NCI-H1694 (cell line): ENCODE measurements around the gene NEDD4.
"Not testable (repeated sequence)": the region's sequence is repeated elsewhere in the genome, so short reads cannot be mapped to it uniquely, and the experiment has no call there.

Source experiments
- DNase-seq: peaks from one replicate; lab custom pipeline; 2025; lab: John Stamatoyannopoulos, UW

NEDD4 gene

GRCh38 chr15:55824857-55825613, 168.4 kb downstream of the NEDD4 start:
- DNase-seq = no peak

GRCh38 chr15:55823699-55824340, 169.6 kb downstream of the NEDD4 start:
- no peak for DNase-seq

GRCh38 chr15:55823191-55823670, 170.2 kb downstream of the NEDD4 start:
- DNase-seq = no peak

- not testable (repeated sequence) for DNase-seq
Observed at GRCh38 chr15:55821740-55822139, 171.7 kb downstream of the NEDD4 start.

- no peak for DNase-seq
Observed at GRCh38 chr15:55820043-55820442, 173.4 kb downstream of the NEDD4 start.

- DNase-seq = no peak
Observed at GRCh38 chr15:55819397-55820034, 173.9 kb downstream of the NEDD4 start.

GRCh38 chr15:55816017-55816416, 177.4 kb downstream of the NEDD4 start:
- no peak for DNase-seq

- no peak for DNase-seq
Observed at GRCh38 chr15:55802600-55803376, 190.6 kb downstream of the NEDD4 start.

GRCh38 chr15:55800216-55800615, 193.2 kb downstream of the NEDD4 start:
- no peak for DNase-seq

GRCh38 chr15:55799291-55800212, 193.9 kb downstream of the NEDD4 start:
- no peak for DNase-seq

- DNase-seq = no peak
Observed at GRCh38 chr15:55796321-55796965, 197.0 kb downstream of the NEDD4 start.

GRCh38 chr15:55795031-55795430, 198.4 kb downstream of the NEDD4 start:
- no peak for DNase-seq

- DNase-seq = no peak
Observed at GRCh38 chr15:55791551-55792400, 201.6 kb downstream of the NEDD4 start.

- no peak for DNase-seq
Observed at GRCh38 chr15:55789066-55789660, 204.2 kb downstream of the NEDD4 start.

GRCh38 chr15:55786341-55786740, 207.1 kb downstream of the NEDD4 start:
- DNase-seq = no peak

GRCh38 chr15:55785593-55785992, 207.8 kb downstream of the NEDD4 start:
- not testable (repeated sequence) for DNase-seq

GRCh38 chr15:55784286-55784685, 209.1 kb downstream of the NEDD4 start:
- no peak for DNase-seq

GRCh38 chr15:55782901-55783300, 210.5 kb downstream of the NEDD4 start:
- DNase-seq = no peak

- DNase-seq = no peak
Observed at GRCh38 chr15:55780292-55780691, 213.1 kb downstream of the NEDD4 start.
